Left ventricle myocardium inferior (tissue), 1 donor: ENCODE data around the gene HEXB. TPM values are rescaled to one million over a fixed set of nuclear protein-coding genes. Genes with fewer than 3 reads are reported as not detected.

Source experiments
- DNase-seq: peaks from one replicate; pipeline ENCODE4 v3.0.0-alpha.2; 2020
- H3K27ac ChIP-seq: fragments of 200-600 bp; replicated peaks from 2 replicates; pipeline ENCODE4 v1.8.0; 2021
- H3K27me3 ChIP-seq: fragments of 200-600 bp; 2 replicates; pipeline ENCODE4 v1.8.0; 2021; ENCODE audit warnings: low read depth
- H3K36me3 ChIP-seq: fragments of 200-600 bp; 2 replicates; pipeline ENCODE4 v1.8.0; 2021
- H3K4me1 ChIP-seq: fragments of 200-600 bp; 2 replicates; pipeline ENCODE4 v1.8.0; 2021
- H3K4me3 ChIP-seq: fragments of 200-600 bp; 2 replicates; pipeline ENCODE4 v1.8.0; 2021; ENCODE audit warnings: mild to moderate bottlenecking, moderate library complexity
- H3K9me3 ChIP-seq: fragments of 200-600 bp; replicated peaks from 2 replicates; pipeline ENCODE4 v1.8.0; 2021
- intact Hi-C: fragments of 100-400 bp; cut with micrococcal nuclease; formaldehyde crosslinking; loops from one replicate; pipeline ENCODE4 v1.11.0; 2022
- total RNA-seq: library from RNA; stranded (reverse); fragmentation: NEBNext Ultra II Directional; extraction: Animal tissue kit (Norgen Biotek cat#: 25700); gene quantifications from one replicate; pipeline ENCODE4 v1.2.1, GENCODE V29; 2021
- TF ChIP-seq, protein P1 (sequence below): fragments of 200-600 bp; IDR thresholded peaks from 2 replicates; pipeline ENCODE4 v1.8.0; 2021; ENCODE audit warnings: antibody characterized with exemption, mild to moderate bottlenecking, borderline replicate concordance
- donor health status: DM: no; HTN: yes; CAD: no; lungs with severe emphysema.

The HEXB gene
- total RNA-seq, 1 donor from 2014 or later = 138 TPM

DNA sequence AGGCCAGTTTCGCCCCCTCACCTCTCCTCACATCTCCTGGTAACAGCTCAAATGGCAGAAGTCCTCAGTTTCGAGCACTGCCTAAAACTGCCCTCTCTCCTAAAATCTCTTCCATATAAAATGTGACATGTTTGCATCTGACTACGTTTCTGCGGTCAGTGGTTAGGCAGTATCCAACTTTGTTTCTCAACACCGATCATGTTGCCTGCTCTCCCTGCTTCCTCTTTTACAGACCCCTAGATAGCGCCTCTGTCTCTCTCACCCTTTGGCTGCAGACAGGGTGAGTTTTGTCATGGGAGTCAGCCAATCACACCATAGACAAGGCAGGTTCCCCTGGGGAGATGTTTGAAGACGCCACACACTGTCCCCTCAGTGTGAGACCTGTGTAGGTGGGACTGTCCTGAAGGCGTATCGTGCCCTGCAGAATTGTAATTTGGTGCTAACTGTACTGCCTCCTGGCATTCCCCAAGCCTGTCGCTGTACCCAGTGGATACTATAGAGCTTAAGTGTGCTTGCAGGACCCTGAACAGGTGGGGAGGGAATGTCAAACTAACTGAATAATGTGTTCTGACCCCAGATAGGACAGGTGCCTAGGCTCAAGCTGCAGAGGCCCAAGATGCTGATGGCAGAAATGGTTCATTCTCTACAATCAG is 1.1 kb downstream of the HEXB start:
- intact Hi-C loops = no loop called here
- Histone ChIP-seq H3K4me3 (peak overlapping the region; percentile 89), H3K9me3 (no peaks in the 10 kb centered on the region), H3K27ac (peak overlapping the region; percentile 91), H3K4me1 (peaks cover 33% of the 10 kb centered on the region), H3K27me3 (no peaks in the 10 kb centered on the region), H3K36me3 (peaks cover 20% of the 10 kb centered on the region)
- TF ChIP-seq, protein P1, sequence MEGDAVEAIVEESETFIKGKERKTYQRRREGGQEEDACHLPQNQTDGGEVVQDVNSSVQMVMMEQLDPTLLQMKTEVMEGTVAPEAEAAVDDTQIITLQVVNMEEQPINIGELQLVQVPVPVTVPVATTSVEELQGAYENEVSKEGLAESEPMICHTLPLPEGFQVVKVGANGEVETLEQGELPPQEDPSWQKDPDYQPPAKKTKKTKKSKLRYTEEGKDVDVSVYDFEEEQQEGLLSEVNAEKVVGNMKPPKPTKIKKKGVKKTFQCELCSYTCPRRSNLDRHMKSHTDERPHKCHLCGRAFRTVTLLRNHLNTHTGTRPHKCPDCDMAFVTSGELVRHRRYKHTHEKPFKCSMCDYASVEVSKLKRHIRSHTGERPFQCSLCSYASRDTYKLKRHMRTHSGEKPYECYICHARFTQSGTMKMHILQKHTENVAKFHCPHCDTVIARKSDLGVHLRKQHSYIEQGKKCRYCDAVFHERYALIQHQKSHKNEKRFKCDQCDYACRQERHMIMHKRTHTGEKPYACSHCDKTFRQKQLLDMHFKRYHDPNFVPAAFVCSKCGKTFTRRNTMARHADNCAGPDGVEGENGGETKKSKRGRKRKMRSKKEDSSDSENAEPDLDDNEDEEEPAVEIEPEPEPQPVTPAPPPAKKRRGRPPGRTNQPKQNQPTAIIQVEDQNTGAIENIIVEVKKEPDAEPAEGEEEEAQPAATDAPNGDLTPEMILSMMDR = no peak
- DNase-seq = no peak

DNA sequence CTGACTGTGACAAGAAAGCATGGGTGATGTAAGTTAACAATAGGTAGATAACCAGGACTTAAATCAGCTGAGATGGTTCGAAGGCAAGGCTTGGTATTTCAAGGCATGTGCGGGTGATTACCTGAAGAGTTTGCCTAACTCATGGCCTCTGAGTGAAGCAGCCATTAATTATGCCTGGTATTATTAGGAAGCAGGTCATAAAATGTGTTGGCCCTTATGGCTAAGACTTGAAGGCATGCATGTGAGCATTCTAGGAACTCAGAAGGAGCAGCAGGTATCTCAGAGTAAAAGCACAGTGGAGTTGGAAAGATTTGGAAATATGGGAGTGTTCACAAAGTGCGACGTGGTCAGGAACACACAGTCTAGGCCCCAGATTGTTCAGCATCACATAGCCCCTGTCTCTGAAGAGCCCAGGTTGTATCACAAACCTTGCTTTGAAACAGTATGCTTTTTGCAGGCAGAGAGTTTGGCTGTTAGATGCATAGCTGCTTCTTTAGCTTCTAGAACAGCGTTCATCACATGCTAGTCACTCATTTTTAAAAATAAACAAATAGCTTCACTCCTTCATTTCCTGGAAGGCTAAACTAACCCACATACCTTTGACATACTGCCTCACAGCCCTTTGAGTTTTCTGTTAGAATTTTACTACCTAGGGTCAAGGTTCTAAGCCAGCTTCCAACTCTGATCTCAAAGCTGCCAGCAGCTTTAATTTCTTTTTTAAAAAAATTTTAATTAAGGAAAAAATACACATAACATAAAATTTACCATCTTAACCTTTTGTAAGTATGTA is 2.1 kb downstream of the HEXB start:
- intact Hi-C loops = no loop called here
- TF ChIP-seq, protein P1 = no peak
- Histone ChIP-seq H3K4me1 (peaks cover 33% of the 10 kb centered on the region), H3K27me3 (no peaks in the 10 kb centered on the region), H3K9me3 (no peaks in the 10 kb centered on the region), H3K36me3 (peaks cover 31% of the 10 kb centered on the region), H3K4me3 (peak overlapping the region; percentile 89), H3K27ac (peak overlapping the region; percentile 12)
- DNase-seq = no peak

DNA sequence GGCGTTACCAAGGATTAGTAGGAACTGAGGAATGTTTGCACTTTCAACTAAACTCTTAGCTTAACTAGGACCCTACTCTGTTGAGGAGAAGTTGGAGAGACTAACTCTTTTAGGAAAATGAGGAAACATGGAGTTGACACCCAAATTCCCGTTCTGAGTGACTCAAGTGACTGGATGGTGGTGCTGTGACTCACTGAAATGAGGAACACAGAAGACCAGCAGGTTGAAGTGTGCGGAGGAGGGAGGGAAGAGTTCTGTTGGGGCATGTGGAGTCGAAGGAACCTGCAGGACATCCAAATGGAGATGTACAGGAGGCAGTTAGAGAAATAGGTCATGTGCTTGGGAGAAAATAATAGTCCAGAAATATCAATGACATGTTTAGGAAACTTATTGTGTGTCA is 8.2 kb downstream of the HEXB start:
- intact Hi-C loops = no loop called here
- H3K4me1 ChIP-seq = no peaks in the 10 kb centered on the region
- TF ChIP-seq, protein P1 = no peak
- H3K9me3 ChIP-seq = no peaks in the 10 kb centered on the region
- no peaks in the 10 kb centered on the region for H3K27me3 ChIP-seq
- H3K4me3 ChIP-seq = no peak overlapping the region
- H3K36me3 ChIP-seq = peaks cover 86% of the 10 kb centered on the region
- no peak overlapping the region for H3K27ac ChIP-seq
- DNase-seq = no peak

DNA sequence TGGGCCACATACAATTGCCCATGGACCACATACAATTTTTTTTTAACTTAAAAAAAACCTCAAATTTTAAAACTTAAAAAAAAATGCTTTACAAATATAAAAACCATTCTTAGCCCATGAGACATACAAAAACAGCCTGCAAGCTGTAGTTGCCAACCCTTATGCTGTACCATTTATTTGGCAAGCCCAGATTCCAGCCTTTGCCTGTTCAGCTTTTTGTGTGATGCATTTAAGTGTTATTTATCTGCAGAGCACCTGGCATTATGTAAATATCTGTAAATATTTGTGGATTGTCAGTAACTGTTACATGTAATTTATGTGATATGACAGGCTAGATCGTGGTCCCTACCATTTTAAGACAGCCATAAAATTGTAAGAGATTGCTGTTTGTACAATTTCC is 32.6 kb downstream of the HEXB start:
- no peak overlapping the region for H3K4me3 ChIP-seq
- no peak for DNase-seq
- no peak overlapping the region for H3K27ac ChIP-seq
- H3K27me3 ChIP-seq = no peaks in the 10 kb centered on the region
- no peaks in the 10 kb centered on the region for H3K4me1 ChIP-seq
- intact Hi-C loops = no loop called here
- peaks cover 91% of the 10 kb centered on the region for H3K36me3 ChIP-seq
- TF ChIP-seq, protein P1 = no peak
- H3K9me3 ChIP-seq = no peaks in the 10 kb centered on the region

DNA sequence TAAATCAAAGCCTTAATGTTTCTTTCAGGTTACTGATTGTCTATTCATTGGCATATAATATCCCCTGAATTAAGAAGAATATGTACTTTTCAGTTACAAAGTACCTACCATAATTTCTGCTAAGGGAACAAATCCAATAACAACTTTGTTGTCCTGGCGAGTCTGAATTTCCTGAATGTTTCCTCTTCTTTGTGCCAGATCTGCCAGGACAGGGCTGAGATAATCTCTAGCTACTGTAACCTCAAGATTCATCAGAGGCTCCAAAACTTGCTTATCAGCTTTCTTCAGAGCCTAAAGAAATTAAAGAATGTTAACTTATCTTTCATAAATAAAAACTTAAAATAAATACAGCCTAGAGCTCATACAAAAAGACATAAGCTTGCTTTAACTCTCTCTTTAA is 37.2 kb downstream of the HEXB start:
- no peak for DNase-seq
- TF ChIP-seq, protein P1 = no peak
- intact Hi-C loops = no loop called here
- H3K4me1 ChIP-seq = no peaks in the 10 kb centered on the region
- H3K27me3 ChIP-seq = no peaks in the 10 kb centered on the region
- no peak overlapping the region for H3K27ac ChIP-seq
- H3K9me3 ChIP-seq = no peaks in the 10 kb centered on the region
- H3K4me3 ChIP-seq = no peak overlapping the region
- H3K36me3 ChIP-seq = peaks cover 98% of the 10 kb centered on the region
